Kidney (tissue), 14 donors: ENCODE data around the gene KLC1. TPM values are rescaled to one million over a fixed set of nuclear protein-coding genes. Genes with fewer than 3 reads are reported as not detected.
A peak's percentile ranks its signal among the peaks of the same experiment; 100 is the strongest.

ENCODE experiments used
- DNase-seq, 5 donors: peaks; one replicate each; pipeline ENCODE4 v3.0.0-alpha.2; 2013 to 2020
- FAIRE-seq: peaks from 2 replicates; lab custom pipeline; 2012; peaks lifted over from hg19 to GRCh38; lab: Jason Lieb, UNC
- H3K27ac ChIP-seq, 2 donors: one replicate each; pipeline ENCODE4 v1.7.0; 2013; ENCODE audit warnings: low read depth in 2 of 2, low read length in 2 of 2, inconsistent platforms in 1 of 2
- H3K27me3 ChIP-seq: one replicate; pipeline ENCODE4 v1.7.1; 2013; ENCODE audit warnings: low read length, inconsistent platforms; ENCODE audit not compliant: control insufficient read depth, insufficient read depth
- H3K36me3 ChIP-seq, 3 donors: one replicate each; pipeline versions ENCODE4 v1.7.0 to v1.7.1; 2013; ENCODE audit warnings: low read length in 3 of 3, control low read depth in 1 of 3, inconsistent platforms in 1 of 3; ENCODE audit not compliant: insufficient read depth in 3 of 3, control insufficient read depth in 2 of 3
- H3K4me1 ChIP-seq, 3 donors: one replicate each; pipeline versions ENCODE4 v1.7.0 to v1.7.1; 2013; ENCODE audit warnings: low read length in 3 of 3, inconsistent platforms in 1 of 3, low read depth in 1 of 3; ENCODE audit not compliant: control insufficient read depth in 2 of 3, insufficient read depth in 2 of 3
- H3K4me3 ChIP-seq, 3 donors: one replicate each; pipeline versions ENCODE4 v1.7.0 to v1.8.1; 2013; ENCODE audit warnings: low read length in 3 of 3, control low read depth in 1 of 3, inconsistent platforms in 1 of 3
- H3K9ac ChIP-seq, 3 donors: one replicate each; pipeline versions ENCODE4 v1.7.0 to v1.7.1; 2013; ENCODE audit warnings: low read length in 3 of 3, control low read depth in 1 of 3, inconsistent platforms in 1 of 3
- H3K9me3 ChIP-seq, 3 donors: one replicate each; pipeline versions ENCODE4 v1.7.0 to v1.7.1; 2013; ENCODE audit warnings: low read length in 3 of 3, control low read depth in 1 of 3, inconsistent platforms in 1 of 3; ENCODE audit not compliant: control insufficient read depth in 2 of 3, insufficient read depth in 1 of 3
- intact Hi-C: fragments of 100-400 bp; cut with DNase I; formaldehyde crosslinking; loops from one replicate; pipeline ENCODE4 v1.11.1; 2022
- polyA plus RNA-seq: library from polyadenylated mRNA; stranded (reverse); fragments of 350-450 nt; fragmentation: Illumina TruSeq; extraction: RNeasy Lipid Tissue Mini Kit (QIAGEN cat#74804); gene quantifications from one replicate; pipeline ENCODE4 v1.2.3, GENCODE V29; 2014; ENCODE audit warnings: low read depth, low replicate concordance; ENCODE audit not compliant: insufficient read depth
- total RNA-seq: library from RNA; stranded (reverse); fragmentation: NEBNext Ultra II Directional; extraction: Animal tissue kit (Norgen Biotek cat#: 25700); gene quantifications from one replicate; pipeline ENCODE4 v1.2.1, GENCODE V29; 2021
- TF ChIP-seq, protein P1 (sequence below): IDR thresholded peaks from 3 replicates; pipeline ENCODE4 v1.5.1; 2012; ENCODE audit warnings: mild to moderate bottlenecking, moderate library complexity, borderline replicate concordance; ENCODE audit not compliant: insufficient read depth; ENCODE audit errors: extremely low read depth
- donor health status: control.
- donor health status: control.
- donor health status: control.
- donor health status: control.
- donor health status: control.
- donor health status: DM: yes; HTN: yes; CAD: no.
- donor health status: Normal renal cell carcinoma (clear cell type).

Gene KLC1
- total and polyA plus RNA-seq, 2 donors from 2014 or later: 49.8 to 152 TPM

DNA sequence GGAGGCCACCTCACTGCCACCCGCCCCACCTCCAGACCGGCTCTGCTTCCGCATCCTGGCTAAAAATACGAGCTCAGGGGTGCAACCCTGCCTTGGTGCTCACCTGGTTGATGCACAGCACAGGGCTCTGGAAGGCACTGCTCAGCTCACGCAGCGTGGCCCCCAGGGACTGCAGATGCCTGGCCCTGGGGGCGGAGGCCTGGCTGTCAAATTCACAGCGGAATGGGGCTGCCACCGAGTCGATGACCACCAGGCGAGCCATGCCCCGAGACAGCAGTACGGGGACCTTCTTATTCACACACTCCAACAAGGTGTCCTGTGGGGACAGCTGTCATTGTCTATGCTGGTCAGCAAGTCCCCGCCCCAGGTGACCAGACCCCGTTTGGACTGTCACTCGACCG lies 70.2 kb downstream of the KLC1 start:
- H3K9me3 ChIP-seq: no peaks in the 10 kb centered on the region
- no peaks in the 10 kb centered on the region for H3K27me3 ChIP-seq
- FAIRE-seq (no peak), DNase-seq (peak in 1 of 5 donors; percentile 48)
- TF ChIP-seq, protein P1, sequence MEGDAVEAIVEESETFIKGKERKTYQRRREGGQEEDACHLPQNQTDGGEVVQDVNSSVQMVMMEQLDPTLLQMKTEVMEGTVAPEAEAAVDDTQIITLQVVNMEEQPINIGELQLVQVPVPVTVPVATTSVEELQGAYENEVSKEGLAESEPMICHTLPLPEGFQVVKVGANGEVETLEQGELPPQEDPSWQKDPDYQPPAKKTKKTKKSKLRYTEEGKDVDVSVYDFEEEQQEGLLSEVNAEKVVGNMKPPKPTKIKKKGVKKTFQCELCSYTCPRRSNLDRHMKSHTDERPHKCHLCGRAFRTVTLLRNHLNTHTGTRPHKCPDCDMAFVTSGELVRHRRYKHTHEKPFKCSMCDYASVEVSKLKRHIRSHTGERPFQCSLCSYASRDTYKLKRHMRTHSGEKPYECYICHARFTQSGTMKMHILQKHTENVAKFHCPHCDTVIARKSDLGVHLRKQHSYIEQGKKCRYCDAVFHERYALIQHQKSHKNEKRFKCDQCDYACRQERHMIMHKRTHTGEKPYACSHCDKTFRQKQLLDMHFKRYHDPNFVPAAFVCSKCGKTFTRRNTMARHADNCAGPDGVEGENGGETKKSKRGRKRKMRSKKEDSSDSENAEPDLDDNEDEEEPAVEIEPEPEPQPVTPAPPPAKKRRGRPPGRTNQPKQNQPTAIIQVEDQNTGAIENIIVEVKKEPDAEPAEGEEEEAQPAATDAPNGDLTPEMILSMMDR: no peak
- intact Hi-C loops: no loop called here
- peaks cover 0 to 12% (median 6%) of the 10 kb centered on the region in 3 donors for H3K4me1 ChIP-seq
- H3K9ac ChIP-seq: no peak overlapping the region
- H3K27ac ChIP-seq: no peak overlapping the region
- peaks cover 0 to 22% (median 5%) of the 10 kb centered on the region in 3 donors for H3K36me3 ChIP-seq
- no peak overlapping the region for H3K4me3 ChIP-seq

- no peak overlapping the region for H3K4me3 ChIP-seq
- TF ChIP-seq, protein P1: no peak
- H3K9ac ChIP-seq: no peak overlapping the region
- H3K36me3 ChIP-seq: peaks cover 0 to 16% (median 5%) of the 10 kb centered on the region in 3 donors
- intact Hi-C loops: no loop called here
- H3K27me3 ChIP-seq: no peaks in the 10 kb centered on the region
- no peaks in the 10 kb centered on the region for H3K9me3 ChIP-seq
- DNase-seq (peak in 1 of 5 donors; percentile 68), FAIRE-seq (no peak)
- no peak overlapping the region for H3K27ac ChIP-seq
- H3K4me1 ChIP-seq: peaks cover 0 to 16% (median 6%) of the 10 kb centered on the region in 3 donors
Observed at GRCh38 chr14:103699901-103700752, 71.1 kb downstream of the KLC1 start.

- H3K4me3 ChIP-seq: no peak overlapping the region
- H3K9me3 ChIP-seq: no peaks in the 10 kb centered on the region
- TF ChIP-seq, protein P1: no peak
- FAIRE-seq: no peak
- peaks cover 0 to 16% (median 5%) of the 10 kb centered on the region in 3 donors for H3K36me3 ChIP-seq
- intact Hi-C loops: no loop called here
- DNase-seq: peak in 1 of 5 donors; percentile 78
- H3K4me1 ChIP-seq: peaks cover 0 to 21% (median 6%) of the 10 kb centered on the region in 3 donors
- H3K9ac ChIP-seq: no peak overlapping the region
- H3K27ac ChIP-seq: no peak overlapping the region
- no peaks in the 10 kb centered on the region for H3K27me3 ChIP-seq
Observed at GRCh38 chr14:103700753-103701490, 71.9 kb downstream of the KLC1 start.
